ENCODE results near the gene C17orf113.

DNA sequence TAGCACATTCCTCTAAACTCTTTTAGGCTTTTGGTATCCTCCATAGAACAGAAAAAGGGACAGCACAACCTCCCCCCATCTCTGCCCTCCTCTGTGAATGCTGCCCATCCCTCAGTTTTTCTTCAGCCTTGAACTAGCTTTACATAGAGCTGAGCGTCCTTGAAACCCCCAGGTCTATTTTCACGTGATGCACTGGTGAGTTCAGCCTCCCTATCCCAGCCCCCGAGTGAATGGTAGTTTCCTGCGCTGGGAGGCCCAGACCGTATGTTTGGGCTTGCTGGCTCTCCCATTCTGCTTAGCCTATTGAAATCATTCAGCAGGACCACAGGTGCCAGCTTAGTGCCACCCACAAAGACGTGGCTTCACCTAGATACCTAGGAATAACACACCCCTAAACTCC, 25.4 kb upstream of the C17orf113 start:
- TF ChIP-seq, protein P1, sequence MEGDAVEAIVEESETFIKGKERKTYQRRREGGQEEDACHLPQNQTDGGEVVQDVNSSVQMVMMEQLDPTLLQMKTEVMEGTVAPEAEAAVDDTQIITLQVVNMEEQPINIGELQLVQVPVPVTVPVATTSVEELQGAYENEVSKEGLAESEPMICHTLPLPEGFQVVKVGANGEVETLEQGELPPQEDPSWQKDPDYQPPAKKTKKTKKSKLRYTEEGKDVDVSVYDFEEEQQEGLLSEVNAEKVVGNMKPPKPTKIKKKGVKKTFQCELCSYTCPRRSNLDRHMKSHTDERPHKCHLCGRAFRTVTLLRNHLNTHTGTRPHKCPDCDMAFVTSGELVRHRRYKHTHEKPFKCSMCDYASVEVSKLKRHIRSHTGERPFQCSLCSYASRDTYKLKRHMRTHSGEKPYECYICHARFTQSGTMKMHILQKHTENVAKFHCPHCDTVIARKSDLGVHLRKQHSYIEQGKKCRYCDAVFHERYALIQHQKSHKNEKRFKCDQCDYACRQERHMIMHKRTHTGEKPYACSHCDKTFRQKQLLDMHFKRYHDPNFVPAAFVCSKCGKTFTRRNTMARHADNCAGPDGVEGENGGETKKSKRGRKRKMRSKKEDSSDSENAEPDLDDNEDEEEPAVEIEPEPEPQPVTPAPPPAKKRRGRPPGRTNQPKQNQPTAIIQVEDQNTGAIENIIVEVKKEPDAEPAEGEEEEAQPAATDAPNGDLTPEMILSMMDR (IDR thresholded peaks at IDR 0.05) = no peak
- no peak for TF ChIP-seq POLR2A (IDR thresholded peaks at IDR 0.05)

Measured in heart left ventricle (tissue), 13 donors.